ENCODE data around the gene POLR1C.

DNA sequence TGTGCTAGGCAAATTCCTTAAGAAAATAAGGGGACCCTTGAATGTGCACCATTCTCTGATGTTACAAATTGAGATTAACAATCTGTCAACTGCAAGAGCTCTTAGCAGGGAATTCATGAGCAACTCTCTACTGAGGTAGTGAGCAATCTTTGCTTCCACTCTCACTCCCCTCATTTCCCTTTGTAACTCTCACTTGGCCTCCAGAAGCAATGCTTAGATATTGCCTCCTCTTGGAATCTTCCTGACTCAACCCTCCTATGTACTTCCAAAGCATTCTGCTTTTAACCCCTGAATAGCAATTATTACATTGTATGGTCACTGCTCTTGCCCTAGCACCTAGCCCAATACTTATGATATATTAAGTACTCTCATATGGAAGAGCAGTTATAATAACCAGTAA is 42.4 kb downstream of the POLR1C start:
- TF ChIP-seq, protein P1, sequence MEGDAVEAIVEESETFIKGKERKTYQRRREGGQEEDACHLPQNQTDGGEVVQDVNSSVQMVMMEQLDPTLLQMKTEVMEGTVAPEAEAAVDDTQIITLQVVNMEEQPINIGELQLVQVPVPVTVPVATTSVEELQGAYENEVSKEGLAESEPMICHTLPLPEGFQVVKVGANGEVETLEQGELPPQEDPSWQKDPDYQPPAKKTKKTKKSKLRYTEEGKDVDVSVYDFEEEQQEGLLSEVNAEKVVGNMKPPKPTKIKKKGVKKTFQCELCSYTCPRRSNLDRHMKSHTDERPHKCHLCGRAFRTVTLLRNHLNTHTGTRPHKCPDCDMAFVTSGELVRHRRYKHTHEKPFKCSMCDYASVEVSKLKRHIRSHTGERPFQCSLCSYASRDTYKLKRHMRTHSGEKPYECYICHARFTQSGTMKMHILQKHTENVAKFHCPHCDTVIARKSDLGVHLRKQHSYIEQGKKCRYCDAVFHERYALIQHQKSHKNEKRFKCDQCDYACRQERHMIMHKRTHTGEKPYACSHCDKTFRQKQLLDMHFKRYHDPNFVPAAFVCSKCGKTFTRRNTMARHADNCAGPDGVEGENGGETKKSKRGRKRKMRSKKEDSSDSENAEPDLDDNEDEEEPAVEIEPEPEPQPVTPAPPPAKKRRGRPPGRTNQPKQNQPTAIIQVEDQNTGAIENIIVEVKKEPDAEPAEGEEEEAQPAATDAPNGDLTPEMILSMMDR (conservative IDR thresholded peaks at IDR 0.05; ENCODE audit: low read depth, low read length): no peak
- TF ChIP-seq EZH2 (IDR thresholded peaks at IDR 0.05; ENCODE audit: borderline replicate concordance, low read depth, low read length, poor library complexity, severe bottlenecking): no peak

Data from A673 (cell line).